Subcutaneous adipose tissue (tissue), 4 donors: Measurements from ENCODE around the gene PARVB. TPM values are rescaled to one million over a fixed set of nuclear protein-coding genes. Genes with fewer than 3 reads are reported as not detected.

Source experiments
- total RNA-seq, 4 donors: library from RNA; depleted of rRNA; stranded (reverse); fragments of >200 nt; gene quantifications; one replicate each; pipeline ENCODE4 v1.1.0, GENCODE V29; 2016
- TF ChIP-seq, protein P1 (sequence below): fragments of 450-650 bp; IDR thresholded peaks from one replicate; pipeline ENCODE4 v1.5.1; 2016; ENCODE audit warnings: low read depth, mild to moderate bottlenecking, control low read depth, antibody characterized with exemption, moderate library complexity

PARVB gene
- total RNA-seq, 4 donors from 2014 or later: 47.8 to 175 (median 52.8) TPM

DNA sequence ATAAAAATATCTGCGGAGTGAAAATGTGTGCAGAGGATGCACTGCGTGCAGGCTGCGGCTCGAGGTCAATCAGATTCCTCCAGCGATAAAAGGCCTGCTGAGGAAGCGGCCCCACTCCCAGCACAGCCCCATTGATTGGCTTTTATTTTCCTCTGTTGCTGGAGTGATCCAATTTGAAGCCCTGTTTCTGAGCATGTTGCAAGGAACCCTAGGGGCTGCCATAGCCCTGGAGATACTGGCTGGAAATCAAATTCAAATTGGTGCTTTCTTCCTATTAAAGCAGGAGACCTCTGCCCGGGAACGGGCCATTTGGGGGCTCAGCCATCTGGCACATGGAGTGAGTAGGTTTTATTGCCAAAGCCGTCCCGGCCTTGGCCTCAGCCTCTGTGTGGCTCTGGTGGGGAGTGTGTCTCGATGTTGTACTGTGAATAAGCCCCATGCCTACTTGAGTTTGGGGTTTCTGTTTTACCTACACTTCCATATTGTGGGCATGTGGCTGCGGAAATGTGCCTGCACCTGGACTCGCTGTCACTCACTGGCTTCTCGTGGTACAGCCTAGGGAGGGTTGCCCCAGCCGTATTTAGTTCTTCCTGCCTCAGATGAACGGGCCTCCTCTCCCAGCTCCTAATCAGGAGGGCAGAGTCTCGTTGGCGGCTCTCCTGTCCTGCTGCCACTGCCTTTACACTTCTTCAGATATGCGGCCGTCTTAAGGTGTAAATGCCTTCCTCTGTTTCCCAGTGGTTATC lies 25.6 kb downstream of the PARVB start:
- TF ChIP-seq, protein P1, sequence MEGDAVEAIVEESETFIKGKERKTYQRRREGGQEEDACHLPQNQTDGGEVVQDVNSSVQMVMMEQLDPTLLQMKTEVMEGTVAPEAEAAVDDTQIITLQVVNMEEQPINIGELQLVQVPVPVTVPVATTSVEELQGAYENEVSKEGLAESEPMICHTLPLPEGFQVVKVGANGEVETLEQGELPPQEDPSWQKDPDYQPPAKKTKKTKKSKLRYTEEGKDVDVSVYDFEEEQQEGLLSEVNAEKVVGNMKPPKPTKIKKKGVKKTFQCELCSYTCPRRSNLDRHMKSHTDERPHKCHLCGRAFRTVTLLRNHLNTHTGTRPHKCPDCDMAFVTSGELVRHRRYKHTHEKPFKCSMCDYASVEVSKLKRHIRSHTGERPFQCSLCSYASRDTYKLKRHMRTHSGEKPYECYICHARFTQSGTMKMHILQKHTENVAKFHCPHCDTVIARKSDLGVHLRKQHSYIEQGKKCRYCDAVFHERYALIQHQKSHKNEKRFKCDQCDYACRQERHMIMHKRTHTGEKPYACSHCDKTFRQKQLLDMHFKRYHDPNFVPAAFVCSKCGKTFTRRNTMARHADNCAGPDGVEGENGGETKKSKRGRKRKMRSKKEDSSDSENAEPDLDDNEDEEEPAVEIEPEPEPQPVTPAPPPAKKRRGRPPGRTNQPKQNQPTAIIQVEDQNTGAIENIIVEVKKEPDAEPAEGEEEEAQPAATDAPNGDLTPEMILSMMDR: no peak

DNA sequence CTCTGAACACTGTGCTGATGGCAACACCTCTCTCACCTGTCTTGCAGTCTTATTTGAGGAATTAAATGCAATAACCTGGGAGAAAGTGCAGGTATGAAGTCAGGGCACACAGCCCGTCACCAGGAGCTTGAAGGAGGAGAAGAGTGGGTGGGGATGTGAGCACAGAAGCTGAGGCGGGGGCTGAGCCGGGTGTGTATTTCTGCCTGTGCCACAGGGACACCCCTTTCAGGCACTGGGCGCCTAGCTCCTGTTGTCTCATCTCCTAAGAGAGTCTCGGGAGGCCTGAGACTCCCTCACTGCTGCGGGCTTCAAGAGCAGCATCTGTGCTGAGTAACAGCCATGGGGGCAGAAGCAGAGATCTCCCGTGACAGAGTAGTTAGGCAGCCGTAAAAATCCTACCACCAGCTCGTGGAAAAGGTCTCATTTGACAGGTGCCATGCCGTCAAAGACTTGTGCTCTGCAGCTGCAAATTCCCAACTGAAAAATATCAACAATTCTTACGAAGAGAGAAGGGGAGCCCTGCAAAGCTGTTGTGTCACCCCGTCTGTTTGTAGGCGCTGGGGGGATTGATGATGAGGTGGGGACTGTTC lies 26.8 kb downstream of the PARVB start:
- TF ChIP-seq, protein P1: no peak

DNA sequence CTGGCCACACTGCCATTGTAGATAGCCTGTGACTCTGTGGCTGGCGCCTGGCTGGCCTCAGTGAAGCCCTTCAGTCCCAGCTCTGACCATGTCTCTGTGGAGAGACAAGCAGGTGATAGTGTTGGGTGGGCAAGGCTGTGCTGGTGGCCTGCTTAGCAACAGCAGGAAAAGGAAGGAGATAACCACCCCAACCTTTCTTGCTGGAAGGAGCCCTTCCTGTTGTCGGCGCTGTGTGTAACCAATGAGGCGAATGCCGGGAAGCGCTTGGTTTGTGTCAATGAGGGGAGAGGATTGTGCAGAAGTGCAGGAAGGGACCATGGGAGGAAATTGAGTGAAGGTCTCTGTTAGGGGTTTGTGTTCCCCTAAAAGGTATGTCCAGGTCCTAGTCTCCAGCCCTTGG lies 27.3 kb downstream of the PARVB start:
- TF ChIP-seq, protein P1: no peak

DNA sequence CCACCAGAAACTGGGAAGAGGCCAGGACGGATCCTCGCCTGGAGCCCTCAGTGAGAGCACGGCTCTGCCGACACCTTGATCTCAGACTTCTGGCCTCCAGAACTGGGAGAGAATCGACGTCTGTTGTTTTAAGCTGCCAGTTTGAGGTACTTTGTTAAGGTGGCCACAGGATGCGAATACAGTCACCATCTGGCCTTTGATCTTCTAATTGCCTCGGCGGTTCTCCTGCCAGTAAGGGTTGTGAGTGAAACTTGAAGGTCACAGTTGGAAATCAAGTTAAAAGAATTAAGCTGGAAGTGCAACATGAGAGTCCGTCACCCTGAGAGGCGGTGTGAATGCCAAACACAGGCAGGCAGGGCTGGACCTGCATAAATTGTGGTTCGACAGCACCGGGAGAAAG lies 27.9 kb downstream of the PARVB start:
- TF ChIP-seq, protein P1: no peak

DNA sequence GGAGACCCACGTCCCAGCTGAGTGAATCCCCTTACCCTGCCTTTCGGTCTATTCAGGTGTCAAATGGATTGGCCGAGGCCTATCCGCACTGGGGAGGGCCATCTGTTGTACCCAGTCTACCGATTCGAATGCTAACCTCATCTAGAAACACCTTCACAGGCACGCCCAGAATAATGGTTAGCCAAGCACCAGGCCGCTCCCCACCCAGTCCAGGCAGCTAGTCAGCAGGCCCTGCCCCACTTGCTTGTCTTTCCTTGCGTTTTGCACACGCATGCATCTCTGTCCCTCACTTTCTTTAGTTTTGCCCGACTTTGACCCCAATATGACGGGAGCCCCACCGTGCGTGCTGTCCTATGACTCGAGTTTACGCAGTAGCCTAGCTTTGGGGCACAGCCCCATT lies 31.7 kb downstream of the PARVB start:
- TF ChIP-seq, protein P1: no peak

DNA sequence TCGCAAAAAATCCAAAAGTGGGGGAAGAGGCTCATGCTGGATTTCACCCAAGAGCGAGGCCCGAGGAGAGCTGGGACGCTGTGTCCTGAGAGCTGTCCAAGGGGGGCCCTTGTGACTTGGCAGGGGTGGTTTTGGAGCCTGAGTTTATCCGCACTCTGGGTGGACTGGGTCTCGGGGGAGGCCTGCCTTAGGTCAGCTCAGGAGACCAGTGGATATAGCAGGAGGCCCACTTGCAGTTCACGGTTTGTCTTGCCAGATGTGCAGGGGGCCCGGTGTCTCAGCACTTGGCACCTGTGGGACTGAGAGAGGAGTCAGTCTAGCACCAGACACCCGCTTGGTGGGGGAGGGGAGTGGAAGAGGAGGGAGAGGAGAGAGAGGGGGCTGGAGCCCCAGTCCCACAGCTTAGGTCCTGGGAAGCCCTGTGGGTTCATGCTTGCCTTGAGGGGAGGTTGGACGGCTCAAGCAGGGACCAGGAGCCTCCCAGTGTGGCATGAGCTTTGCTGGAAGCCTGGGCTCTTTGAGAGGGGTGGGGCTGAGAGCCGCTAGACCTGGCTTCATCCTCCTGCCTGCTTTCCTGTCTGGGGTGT lies 33.4 kb downstream of the PARVB start:
- TF ChIP-seq, protein P1: no peak

DNA sequence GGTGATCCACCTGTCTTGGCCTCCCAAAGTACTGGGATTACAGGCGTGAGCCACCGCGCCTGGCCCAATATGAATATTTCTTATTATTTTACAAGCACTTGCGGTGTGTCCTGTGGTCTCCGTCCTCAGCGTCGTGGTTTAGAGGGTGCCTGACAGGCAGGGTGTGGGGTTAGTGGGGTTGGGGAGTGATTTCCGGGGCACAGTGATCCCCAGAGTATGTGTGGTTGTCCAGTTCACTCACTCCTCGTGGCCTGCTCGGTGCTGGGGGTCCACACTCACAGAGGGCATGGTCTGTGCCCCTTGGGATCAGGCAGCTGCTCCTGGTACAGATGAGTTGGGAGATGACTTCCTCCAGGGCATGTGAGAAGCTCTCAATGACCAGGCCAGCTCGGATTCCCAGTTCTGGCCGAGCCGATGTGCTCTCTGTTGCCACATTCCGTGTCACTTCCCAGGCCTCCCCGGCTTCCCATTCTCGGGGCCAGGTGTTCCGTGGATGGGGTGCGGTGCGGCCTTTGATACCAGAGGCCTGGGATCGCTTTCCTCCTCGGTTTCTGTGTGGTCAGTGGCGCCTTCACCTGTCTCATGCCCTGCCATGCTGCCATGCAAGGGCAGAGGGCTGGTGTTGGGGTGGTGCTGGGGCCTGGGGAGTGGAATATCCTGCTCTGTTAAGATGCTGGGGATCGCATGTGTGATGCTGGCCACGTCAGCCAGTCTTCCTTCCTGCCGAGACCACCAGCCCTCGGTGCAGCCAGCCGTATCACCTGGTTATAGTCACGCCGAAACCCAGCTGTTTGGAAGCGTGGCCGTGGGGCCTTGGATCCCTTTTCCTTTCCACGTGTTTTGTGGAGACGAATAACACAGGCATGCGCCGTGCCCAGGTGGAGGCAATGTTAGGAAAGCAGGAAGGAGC lies 39.6 kb downstream of the PARVB start:
- TF ChIP-seq, protein P1: no peak
